Measurements from ENCODE around the gene C1QBP.

DNA sequence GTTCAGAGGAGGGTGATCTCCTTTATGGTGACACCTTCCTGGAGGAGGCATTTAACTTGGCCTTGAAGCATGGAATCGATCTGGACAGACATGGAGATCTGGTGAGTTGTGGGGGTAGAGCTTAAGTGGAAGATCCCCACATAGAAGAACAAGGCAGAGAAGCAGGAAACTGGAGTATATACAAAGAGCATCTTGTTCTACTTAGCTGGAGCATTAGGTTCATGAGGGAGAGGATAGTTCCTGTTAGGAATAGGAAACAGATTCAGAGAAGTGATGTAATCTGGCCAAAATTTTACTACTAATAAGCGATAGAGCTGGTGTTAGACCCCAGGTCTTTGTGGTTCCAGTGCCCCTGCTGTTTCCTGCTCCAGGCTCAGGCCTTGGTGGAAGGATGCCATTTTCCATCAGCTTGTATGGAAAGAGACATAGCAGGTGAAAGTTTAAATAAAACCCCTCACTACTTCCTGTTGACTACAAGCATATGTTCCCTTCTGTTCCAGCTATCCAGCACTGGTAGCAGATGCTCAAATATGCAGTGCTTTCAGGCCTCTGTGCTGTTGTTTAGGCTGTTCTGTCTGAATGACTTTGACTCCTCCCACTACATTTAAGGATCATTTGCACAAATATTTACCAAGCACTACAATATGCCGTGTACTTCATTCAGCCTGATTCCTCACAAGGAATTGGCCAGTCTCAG lies 9.6 kb downstream of the C1QBP start:
- TF ChIP-seq EP300 (IDR thresholded peaks at IDR 0.05) (no peak), POLR2AphosphoS5 (IDR thresholded peaks at IDR 0.05) (no peak)
- TF ChIP-seq, protein P1, sequence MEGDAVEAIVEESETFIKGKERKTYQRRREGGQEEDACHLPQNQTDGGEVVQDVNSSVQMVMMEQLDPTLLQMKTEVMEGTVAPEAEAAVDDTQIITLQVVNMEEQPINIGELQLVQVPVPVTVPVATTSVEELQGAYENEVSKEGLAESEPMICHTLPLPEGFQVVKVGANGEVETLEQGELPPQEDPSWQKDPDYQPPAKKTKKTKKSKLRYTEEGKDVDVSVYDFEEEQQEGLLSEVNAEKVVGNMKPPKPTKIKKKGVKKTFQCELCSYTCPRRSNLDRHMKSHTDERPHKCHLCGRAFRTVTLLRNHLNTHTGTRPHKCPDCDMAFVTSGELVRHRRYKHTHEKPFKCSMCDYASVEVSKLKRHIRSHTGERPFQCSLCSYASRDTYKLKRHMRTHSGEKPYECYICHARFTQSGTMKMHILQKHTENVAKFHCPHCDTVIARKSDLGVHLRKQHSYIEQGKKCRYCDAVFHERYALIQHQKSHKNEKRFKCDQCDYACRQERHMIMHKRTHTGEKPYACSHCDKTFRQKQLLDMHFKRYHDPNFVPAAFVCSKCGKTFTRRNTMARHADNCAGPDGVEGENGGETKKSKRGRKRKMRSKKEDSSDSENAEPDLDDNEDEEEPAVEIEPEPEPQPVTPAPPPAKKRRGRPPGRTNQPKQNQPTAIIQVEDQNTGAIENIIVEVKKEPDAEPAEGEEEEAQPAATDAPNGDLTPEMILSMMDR (IDR thresholded peaks at IDR 0.05), result no peak
